NCI-H2029 (cell line): Measurements from ENCODE around the gene ACAN.

Experiments
- DNase-seq: peaks from one replicate; lab custom pipeline; 2025; lab: John Stamatoyannopoulos, UW

The ACAN gene

DNA sequence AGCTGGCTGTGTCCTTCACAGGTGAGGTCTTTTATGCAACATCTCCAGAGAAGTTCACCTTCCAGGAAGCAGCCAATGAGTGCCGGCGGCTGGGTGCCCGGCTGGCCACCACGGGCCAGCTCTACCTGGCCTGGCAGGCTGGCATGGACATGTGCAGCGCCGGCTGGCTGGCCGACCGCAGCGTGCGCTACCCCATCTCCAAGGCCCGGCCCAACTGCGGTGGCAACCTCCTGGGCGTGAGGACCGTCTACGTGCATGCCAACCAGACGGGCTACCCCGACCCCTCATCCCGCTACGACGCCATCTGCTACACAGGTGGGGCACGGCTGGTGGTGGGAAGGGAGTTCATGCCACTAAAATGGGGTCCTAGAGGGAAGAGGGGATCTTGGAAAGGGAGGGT, 40.1 kb downstream of the ACAN start:
- no peak for DNase-seq

DNA sequence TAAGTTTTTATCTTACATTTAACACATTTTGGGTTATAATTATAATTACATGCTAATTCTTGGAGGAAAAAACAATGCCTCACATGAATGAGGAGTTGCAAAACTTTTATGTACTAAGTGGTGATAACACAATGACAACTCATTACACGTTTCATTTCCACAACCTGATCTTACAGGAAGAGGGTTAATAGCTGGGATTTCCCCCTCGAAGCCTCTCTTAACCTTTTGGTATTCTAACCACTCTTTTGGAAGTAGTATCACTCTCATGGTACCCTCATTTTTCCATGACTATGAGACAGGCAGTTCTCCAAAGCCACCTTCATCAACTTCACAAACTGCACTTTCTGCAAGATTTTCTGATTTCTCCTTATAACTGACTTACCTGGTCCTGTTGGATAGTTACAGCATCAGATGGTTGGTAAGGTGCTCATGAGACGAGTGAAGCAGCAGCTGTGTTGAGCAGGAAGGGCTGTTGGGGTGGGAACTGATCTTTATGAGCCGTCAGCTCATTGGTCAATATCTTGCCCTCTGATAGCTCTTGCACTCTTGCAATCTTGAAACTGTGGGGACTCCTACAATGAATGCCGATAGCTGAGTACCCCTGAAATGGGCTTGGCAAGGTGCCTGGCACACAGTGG, 41.6 kb downstream of the ACAN start:
- no peak for DNase-seq

DNA sequence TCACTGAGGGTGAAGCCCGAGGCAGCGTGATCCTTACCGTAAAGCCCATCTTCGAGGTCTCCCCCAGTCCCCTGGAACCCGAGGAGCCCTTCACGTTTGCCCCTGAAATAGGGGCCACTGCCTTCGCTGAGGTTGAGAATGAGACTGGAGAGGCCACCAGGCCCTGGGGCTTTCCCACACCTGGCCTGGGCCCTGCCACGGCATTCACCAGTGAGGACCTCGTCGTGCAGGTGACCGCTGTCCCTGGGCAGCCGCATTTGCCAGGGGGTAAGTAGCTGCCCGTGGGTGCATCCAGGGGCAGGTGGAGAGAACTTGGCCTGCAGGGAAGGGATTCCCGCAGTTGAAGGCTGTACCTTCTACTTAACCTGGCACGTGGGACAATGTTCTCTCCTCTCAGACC, 42.4 kb downstream of the ACAN start:
- DNase-seq: no peak

DNA sequence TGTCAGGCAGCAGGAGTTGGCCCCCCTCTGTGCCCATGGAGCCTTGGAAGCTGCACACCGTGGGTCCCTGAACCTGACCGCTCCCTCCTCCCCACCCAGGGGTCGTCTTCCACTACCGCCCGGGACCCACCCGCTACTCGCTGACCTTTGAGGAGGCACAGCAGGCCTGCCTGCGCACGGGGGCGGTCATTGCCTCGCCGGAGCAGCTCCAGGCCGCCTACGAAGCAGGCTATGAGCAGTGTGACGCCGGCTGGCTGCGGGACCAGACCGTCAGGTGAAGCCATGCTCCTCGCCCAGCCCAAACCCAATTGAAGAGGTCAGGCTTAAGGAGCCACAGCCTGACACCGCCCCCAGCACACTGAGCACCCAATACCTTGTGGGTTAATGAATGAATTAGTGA, 43.9 kb downstream of the ACAN start:
- DNase-seq: no peak

DNA sequence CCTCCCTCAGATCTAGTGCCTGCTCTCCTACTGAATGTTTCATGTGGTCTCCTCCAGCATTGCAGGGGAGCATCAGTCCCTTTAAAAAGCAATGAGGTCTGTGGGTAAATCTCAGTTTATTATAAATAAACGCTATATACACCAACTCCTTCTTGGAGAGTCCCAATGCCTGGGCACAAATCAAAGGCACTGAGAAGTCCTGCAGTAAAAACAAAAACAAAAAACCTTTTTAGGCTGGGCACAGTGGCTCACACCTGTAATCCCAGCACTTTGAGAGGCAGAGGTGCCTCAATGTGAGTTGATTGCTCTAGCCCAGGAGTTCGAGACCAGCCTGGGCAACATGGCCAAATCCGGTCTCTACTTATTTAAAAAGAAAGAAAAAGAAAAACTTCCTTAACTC, 45.0 kb downstream of the ACAN start:
- no peak for DNase-seq

DNA sequence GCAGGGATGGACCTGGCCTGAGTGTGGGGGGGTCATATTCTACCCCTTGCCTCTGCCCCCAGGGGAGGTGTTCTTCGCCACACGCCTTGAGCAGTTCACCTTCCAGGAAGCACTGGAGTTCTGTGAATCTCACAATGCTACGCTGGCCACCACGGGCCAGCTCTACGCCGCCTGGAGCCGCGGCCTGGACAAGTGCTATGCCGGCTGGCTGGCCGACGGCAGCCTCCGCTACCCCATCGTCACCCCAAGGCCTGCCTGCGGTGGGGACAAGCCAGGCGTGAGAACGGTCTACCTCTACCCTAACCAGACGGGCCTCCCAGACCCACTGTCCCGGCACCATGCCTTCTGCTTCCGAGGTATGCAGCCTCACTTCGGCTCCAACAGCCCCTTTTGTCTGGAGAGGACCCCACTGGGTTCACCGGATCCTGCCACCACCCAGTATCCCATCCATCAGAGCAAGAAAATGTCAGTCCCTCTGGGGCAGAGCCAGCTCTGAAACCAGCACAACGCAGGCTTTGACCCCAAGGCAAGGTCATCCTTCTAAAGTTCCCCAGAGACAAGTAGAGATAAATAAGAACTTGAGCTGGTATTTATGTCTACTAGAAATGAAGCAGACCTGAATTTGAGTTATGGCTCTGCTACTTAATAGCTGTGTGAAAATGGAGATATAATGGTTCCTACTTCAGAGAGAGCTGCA, 46.3 kb downstream of the ACAN start:
- no peak for DNase-seq

DNA sequence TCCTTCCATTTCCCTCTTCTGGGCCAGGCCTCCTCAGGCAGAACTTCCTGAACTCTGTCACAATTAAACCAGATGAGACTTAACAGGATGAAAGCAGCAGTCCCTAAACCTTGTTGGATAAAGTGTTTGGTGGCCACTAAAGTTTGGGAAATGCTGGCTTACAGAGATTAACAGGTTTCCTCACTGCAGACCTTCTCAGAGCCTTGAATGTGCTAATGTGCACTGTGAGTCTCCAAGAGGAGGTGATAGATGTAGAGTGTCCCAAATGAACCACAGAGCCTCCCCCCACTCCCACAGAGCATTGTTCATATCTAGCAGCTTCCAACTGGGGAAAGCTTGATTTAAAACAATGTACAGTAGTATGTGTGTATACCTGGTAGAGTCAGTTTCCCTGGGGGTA, 49.2 kb downstream of the ACAN start:
- DNase-seq: no peak

DNA sequence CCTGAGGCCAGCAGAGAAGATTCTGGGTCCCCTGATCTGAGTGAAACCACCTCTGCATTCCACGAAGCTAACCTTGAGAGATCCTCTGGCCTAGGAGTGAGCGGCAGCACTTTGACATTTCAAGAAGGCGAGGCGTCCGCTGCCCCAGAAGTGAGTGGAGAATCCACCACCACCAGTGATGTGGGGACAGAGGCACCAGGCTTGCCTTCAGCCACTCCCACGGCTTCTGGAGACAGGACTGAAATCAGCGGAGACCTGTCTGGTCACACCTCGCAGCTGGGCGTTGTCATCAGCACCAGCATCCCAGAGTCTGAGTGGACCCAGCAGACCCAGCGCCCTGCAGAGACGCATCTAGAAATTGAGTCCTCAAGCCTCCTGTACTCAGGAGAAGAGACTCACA, 55.7 kb downstream of the ACAN start:
- DNase-seq: no peak

DNA sequence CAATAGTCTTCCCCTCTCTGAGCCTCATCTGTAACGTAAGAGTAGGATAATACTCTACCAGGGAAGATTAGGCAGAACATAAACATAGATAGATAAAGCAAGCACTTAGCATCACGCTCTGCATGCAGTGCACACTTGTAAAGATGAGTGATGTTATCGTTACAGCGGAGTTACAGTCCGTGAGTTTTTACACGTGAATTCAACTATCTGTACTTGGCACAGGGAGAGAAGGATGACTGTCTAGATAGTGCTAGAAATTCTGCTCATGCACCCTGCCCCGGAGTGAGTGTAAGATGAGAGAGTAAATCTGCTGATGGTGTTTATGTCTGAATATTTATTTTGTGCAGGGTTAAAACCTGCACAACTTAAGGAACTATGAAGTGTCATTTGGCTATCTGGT, 56.3 kb downstream of the ACAN start:
- no peak for DNase-seq

DNA sequence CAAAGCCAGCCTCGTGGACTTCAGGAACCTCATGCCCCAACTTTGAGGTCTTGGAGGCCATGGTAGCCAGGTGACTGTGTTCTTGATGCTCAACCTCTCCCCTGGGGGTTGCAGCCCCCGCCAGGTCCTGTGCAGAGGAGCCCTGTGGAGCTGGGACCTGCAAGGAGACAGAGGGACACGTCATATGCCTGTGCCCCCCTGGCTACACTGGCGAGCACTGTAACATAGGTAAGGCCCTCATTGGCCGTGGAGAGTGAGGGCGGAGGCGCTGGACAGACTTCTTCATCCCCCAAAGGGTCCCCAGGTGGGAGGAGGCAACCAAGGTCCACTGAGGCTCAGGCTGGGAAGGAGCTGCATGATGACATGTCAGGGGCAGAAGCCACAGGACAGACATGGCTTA, 57.0 kb downstream of the ACAN start:
- no peak for DNase-seq

DNA sequence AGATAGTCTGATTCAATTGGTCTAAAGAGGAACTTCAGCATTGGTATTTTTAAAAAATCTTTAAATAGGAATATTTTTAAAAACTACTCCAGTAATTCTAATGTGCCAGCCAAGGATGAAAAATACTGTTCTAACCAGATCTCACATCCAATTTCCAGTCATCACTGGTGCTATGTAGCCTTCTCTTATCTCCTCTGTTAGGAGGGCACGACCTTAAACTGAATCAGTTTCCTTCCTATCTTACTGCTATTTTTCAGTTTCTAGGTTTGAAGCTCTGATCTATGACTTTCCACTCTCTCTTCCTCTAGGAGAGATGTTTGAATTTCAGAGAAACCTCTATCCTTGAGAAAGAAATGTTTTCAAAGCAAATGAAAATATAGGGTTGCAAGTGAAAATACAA, 60.2 kb downstream of the ACAN start:
- no peak for DNase-seq

DNA sequence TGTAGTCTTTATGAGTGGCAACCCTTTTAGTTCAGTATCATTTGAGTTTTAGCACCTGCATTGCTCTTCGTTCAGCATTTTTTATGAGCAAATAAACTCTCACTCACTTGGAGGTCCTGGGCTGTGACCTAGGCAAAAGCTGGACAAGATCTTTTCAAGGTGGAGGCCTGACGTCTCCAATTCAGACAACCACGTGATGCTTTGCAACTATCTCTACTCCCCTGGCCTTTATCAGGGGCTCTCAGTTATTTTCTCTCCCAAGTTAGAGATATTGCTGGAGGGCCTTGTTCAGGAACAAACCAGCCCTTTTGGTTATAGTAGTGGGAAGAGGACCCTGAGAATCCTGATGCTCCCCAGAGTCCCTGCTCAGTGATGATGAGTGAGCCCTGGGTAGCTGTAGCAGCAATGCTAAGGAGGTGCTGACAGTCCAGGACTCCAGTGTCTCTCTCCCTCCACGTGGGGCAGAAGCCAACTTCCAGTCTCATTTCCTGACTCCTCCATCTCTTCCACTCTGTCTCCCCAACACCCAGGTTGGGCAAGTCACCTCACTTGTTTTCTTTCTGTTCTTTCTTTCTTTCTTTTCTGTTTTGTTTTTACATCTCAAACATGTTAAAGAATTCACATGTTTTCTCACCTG, 61.7 kb downstream of the ACAN start:
- no peak for DNase-seq

DNA sequence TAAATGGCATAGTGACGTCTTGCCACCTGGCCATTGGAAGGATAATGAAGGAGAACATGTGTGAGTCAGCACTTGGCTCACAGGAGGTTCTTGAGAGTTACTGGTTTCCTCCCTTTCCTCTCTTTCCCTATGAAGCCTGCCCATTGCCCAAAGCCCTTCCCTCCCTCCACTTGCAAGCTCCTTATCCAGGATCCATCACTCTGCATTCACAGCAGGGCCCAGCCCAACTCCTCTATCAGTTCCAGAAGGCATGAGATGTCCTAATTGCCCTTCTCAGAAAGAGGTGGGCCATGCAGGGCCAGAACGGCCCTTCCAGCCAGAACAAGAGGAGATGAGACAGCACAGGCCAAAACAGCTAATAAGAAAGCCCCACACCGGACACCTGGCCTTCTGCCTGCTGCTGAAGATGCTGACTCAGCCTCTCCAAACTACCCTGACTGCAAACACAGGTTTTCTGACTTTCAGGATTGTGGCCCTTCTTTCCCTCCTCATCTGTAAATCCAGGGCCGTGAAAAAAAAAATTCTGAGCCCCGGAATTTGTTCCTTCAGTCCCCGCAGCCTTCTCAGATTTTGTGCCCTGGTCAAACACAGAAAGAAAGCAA, 62.4 kb downstream of the ACAN start:
- DNase-seq: no peak

DNA sequence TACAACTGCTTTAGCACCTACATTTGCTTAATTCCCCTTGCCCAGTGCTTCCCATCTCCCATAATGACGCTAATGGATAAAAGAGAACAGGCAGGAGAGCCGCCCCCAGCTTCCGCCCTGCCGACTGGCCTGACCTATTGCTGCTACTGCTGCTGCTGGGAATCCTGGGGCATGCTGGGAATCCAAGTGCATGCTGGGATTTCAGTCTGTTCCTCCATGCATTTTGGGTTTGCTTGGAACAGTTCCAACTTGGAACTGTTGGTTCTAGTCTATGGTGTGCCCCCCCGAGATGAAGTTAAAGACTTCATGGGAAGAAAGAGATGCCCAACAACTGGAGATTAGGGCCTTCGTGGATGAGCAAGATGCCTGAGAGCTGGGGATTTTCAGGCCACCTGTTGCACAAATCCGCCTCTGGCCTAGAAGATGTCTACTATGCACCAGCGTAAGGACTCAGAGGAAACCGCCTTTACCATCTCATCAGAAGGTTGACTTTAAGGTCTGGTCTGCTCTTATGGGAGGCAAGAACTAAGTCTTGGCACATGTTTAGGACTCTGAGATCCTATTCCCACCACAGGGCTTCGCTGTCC, 63.2 kb downstream of the ACAN start:
- no peak for DNase-seq

DNA sequence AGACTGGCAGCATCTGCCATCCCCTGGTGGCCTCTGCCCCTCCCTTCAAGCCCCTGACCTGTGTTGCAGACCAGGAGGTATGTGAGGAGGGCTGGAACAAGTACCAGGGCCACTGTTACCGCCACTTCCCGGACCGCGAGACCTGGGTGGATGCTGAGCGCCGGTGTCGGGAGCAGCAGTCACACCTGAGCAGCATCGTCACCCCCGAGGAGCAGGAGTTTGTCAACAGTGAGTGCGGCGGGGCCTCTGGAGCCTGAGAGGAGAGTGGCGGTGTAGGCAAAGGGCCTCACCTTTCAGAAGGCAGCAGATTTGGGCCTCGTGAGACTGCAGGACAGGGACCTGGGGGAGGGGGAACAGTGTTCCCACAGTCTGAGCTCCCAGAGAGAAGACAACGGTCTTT, 68.1 kb downstream of the ACAN start:
- no peak for DNase-seq

DNA sequence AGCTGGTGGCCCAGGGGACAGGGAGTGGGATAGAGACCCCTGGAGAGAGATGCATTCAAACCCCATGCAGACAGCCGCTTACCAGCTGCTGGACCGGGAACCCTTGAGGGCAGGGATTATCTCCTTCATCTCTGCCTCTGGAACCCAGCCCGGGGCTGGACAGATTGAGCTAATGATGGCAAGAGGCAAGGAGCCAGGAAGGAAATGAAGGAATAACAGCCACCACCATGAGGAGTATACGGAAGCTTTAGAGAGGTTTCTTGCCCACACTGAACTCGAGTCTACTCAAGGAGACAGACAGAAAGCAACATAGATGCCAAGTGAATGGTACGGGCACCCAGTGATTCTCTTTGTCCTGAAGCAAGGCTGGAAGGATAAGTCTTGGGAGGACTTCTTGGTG, 68.9 kb downstream of the ACAN start:
- no peak for DNase-seq

DNA sequence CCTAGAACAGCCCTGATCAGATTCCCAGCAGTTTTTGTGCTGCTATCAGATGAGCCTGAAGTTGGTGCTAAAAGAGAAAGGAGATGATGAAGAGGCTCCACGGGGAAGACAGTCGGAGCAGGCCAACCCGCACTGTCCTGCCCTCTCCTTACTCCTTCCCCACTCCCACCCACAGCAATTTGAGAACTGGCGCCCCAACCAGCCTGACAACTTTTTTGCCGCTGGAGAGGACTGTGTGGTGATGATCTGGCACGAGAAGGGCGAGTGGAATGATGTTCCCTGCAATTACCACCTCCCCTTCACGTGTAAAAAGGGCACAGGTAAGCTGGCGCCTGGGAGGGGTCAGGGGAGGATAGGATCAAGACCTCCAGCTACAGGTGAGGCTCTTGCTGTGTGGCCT, 69.5 kb downstream of the ACAN start:
- DNase-seq: no peak

DNA sequence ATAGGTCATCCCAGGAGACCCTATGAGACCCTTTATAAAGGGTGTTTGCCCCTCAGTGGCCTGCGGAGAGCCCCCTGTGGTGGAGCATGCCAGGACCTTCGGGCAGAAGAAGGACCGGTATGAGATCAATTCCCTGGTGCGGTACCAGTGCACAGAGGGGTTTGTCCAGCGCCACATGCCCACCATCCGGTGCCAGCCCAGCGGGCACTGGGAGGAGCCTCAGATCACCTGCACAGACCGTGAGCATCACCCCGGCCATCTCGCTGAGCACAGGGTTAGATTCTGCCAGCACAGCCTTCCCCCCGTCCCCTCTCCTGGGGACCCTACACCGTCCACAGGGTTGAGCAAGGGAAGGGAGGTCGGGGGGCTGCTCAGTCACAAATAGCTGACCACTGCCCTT, 70.5 kb downstream of the ACAN start:
- no peak for DNase-seq

DNA sequence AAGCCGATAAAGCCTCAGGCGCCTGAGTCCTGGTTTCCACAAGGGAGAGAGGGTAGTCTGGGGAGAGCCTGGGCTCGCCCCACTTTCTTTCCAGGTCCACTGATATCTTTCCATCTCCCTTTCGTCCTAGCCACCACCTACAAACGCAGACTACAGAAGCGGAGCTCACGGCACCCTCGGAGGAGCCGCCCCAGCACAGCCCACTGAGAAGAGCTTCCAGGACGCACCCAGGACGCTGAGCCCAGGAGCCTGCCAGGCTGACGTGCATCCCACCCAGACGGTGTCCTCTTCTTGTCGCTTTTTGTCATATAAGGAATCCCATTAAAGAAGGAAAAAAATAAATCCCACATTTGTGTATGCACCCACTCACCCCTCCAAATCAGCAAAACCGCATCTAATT, 71.0 kb downstream of the ACAN start:
- DNase-seq: no peak

DNA sequence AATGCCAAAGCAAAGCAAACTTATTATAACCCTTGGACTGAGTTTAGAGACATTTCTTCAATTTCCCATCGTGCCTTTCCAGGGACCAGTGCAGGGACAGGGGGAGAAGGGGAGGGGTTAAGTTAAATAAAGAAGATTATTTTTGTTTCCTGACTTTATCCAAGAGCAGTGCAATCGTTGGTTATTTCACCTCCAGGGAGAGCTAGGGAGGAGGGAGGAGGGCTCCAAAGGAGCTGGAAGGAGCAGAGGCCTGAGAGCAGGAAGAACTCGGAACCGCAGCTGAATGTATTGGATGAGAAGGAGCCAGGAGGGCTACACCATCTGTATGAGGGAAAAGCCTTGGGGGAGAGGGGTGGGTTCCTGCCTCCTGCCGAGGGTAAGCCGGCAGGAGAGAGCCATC, 71.4 kb downstream of the ACAN start:
- DNase-seq: no peak

DNA sequence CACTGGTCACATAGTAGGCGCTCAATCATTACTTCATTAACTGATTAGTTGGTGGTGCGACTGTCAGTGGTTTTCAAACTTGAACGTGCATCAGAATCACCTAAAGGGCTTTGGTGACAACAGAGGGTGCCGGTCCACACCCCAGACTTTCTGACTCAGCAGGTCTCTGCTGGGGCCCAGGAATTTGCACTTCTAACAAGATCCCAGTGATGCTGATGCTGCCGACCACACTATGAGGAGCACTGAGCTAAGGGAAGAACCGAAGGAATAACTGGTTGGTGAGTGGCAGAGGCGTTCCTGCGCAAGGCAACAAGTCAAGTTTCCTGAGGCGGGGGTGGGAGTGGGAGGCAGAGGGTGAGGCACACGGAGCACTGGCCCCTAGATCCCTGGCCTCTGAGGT, 73.3 kb downstream of the ACAN start:
- no peak for DNase-seq

DNA sequence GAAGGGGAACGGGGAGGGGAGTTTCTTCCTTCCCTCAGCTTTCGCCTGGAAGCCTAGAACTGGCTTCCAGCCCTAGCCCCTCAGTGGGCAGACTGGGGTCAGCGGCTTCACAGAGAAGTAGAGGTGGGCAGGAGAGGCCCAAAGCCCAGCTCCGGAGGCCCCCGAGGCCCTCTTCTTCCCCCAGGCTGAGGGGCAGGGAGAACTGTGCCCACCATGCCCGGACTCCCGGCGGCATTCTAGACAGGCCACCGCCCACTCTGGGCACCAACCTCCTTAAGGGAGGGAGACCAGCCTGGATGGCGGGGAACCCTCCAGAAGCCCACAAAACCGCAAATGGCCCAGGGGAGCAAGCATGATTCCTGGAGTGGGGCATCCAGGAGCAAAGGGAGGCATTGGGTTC, 74.2 kb downstream of the ACAN start:
- DNase-seq: no peak

DNA sequence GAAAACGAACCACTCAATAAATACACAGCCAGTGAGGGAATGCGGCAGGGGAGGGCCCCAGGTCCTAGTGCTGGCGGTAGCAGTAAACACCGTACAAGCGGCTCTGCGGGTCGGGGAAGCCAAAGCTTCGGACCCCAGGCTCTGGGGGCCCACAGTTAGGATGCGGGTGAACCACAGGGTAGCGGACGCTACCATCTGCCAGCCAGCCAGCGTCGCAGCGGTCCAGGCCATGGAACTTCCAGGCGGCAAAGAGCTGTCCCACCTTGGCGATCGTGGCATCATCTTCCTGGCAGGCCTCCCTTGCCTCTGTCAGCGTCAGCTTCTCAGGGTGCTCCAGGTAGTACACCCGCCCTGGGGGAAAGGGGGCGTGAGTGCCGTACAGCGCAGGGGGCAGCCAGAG, 74.7 kb downstream of the ACAN start:
- DNase-seq: no peak
